Measurements from ENCODE around the gene ZNF280C.

- TF ChIP-seq GATA3 (IDR thresholded peaks at IDR 0.05; ENCODE audit: low read depth, low read length) (no peak), GATA2 (IDR thresholded peaks at IDR 0.05; ENCODE audit: low read depth, low read length) (no peak)
Observed at GRCh38 chrX:130295519-130296296, 27.0 kb upstream of the ZNF280C start.
